ENCODE measurements around the gene PSMD12. TPM values are rescaled to one million over a fixed set of nuclear protein-coding genes. Genes with fewer than 3 reads are reported as not detected.
"Not testable (repeated sequence)": the region's sequence is repeated elsewhere in the genome, so short reads cannot be mapped to it uniquely, and the experiment has no call there.

Gene PSMD12
- polyA plus RNA-seq (ENCODE audit: insufficient read length in 4 of 4): 10 to 100 TPM; 33.6 to 52.9 (median 46.1) TPM

GRCh38 chr17:67366193-67367157 is at the start of gene PSMD12:
TSS of gene PSMD12 (minus strand) at chr17:67366577. CDS start at chr17:67366519, 58 bp downstream.
- peak; percentile 76 to 87 (median 86) for DNase-seq (ENCODE audit: low read depth in 4 of 4, low spot score in 3 of 4)

- no peak for DNase-seq (ENCODE audit: low read depth in 4 of 4, low spot score in 3 of 4)
These were observed 48.9 kb upstream of the PSMD12 start for GRCh38 chr17:67415291-67415690.

- no peak for DNase-seq (ENCODE audit: low read depth in 4 of 4, low spot score in 3 of 4)
These were observed 48.2 kb upstream of the PSMD12 start for GRCh38 chr17:67414559-67414958.

- no peak for DNase-seq (ENCODE audit: low read depth in 4 of 4, low spot score in 3 of 4)
These were observed 47.8 kb upstream of the PSMD12 start for GRCh38 chr17:67414130-67414529.

GRCh38 chr17:67413388-67413787 is 47.0 kb upstream of the PSMD12 start:
- DNase-seq (ENCODE audit: low read depth in 4 of 4, low spot score in 3 of 4): no peak

GRCh38 chr17:67412941-67413340 is 46.6 kb upstream of the PSMD12 start:
- DNase-seq (ENCODE audit: low read depth in 4 of 4, low spot score in 3 of 4): no peak

GRCh38 chr17:67412032-67412431 is 45.7 kb upstream of the PSMD12 start:
- DNase-seq (ENCODE audit: low read depth in 4 of 4, low spot score in 3 of 4): no peak

- DNase-seq (ENCODE audit: low read depth in 4 of 4, low spot score in 3 of 4): no peak
These were observed 45.0 kb upstream of the PSMD12 start for GRCh38 chr17:67411397-67411796.

GRCh38 chr17:67408455-67408830 is 42.1 kb upstream of the PSMD12 start:
- not testable (repeated sequence) for DNase-seq (ENCODE audit: low read depth in 4 of 4, low spot score in 3 of 4)

- no peak for DNase-seq (ENCODE audit: low read depth in 4 of 4, low spot score in 3 of 4)
These were observed 37.1 kb upstream of the PSMD12 start for GRCh38 chr17:67403483-67403882.

- DNase-seq (ENCODE audit: low read depth in 4 of 4, low spot score in 3 of 4): no peak
These were observed 36.7 kb upstream of the PSMD12 start for GRCh38 chr17:67403065-67403464.

GRCh38 chr17:67401598-67402504 is 35.5 kb upstream of the PSMD12 start:
- no peak for DNase-seq (ENCODE audit: low read depth in 4 of 4, low spot score in 3 of 4)

GRCh38 chr17:67401106-67401505 is 34.7 kb upstream of the PSMD12 start:
- no peak for DNase-seq (ENCODE audit: low read depth in 4 of 4, low spot score in 3 of 4)

GRCh38 chr17:67400193-67400592 is 33.8 kb upstream of the PSMD12 start:
- peak in 1 of 4 donors; percentile 22 for DNase-seq (ENCODE audit: low read depth in 4 of 4, low spot score in 3 of 4)

GRCh38 chr17:67399676-67400075 is 33.3 kb upstream of the PSMD12 start:
- no peak for DNase-seq (ENCODE audit: low read depth in 4 of 4, low spot score in 3 of 4)

GRCh38 chr17:67393809-67394397 is 27.5 kb upstream of the PSMD12 start:
- no peak for DNase-seq (ENCODE audit: low read depth in 4 of 4, low spot score in 3 of 4)

GRCh38 chr17:67392111-67392510 is 25.7 kb upstream of the PSMD12 start:
- no peak for DNase-seq (ENCODE audit: low read depth in 4 of 4, low spot score in 3 of 4)

GRCh38 chr17:67390646-67391361 is 24.4 kb upstream of the PSMD12 start:
- peak in 3 of 4 donors; percentile 52 to 73 (median 59) for DNase-seq (ENCODE audit: low read depth in 4 of 4, low spot score in 3 of 4)

- DNase-seq (ENCODE audit: low read depth in 4 of 4, low spot score in 3 of 4): no peak
These were observed 23.7 kb upstream of the PSMD12 start for GRCh38 chr17:67390006-67390645.

- DNase-seq (ENCODE audit: low read depth in 4 of 4, low spot score in 3 of 4): no peak
These were observed 22.6 kb upstream of the PSMD12 start for GRCh38 chr17:67388986-67389385.
